ENCODE measurements around the gene MAGI1. TPM values are rescaled to one million over a fixed set of nuclear protein-coding genes. Genes with fewer than 3 reads are reported as not detected.

The MAGI1 gene
- total RNA-seq, 2 donors from 2014 or later, result 23.4 to 41.4 TPM

DNA sequence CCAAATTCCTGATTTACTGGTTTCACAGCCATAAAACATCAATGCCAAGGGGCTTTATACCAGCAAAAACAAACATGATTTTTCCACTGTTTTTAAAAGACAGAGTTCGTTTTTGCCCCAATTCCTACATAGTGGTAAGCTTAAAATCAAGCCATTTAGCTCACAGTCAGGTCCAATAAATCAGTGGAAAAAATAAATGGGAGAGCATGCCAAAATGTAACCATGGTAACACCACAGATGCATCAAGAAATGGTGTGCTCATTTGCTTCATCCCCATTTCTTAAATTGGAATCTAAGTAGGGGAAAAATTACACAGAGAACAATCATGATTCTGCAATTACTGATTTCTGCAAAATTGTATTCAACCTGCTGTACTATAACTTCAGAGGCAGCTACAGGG, 418.8 kb downstream of the MAGI1 start:
- Histone ChIP-seq H3K27me3 (no peaks in the 10 kb centered on the region), H3K27ac (no peak overlapping the region), H3K36me3 (no peaks in the 10 kb centered on the region), H3K4me3 (no peak overlapping the region), H3K9me3 (no peaks in the 10 kb centered on the region), H3K4me1 (no peaks in the 10 kb centered on the region), H3K9ac (ENCODE audit: low read depth in 2 of 2, low read length in 2 of 2) (no peak overlapping the region)
- DNase-seq, result no peak
- intact Hi-C loops (cut with DNase I), result no loop called here
- TF ChIP-seq, protein P1, sequence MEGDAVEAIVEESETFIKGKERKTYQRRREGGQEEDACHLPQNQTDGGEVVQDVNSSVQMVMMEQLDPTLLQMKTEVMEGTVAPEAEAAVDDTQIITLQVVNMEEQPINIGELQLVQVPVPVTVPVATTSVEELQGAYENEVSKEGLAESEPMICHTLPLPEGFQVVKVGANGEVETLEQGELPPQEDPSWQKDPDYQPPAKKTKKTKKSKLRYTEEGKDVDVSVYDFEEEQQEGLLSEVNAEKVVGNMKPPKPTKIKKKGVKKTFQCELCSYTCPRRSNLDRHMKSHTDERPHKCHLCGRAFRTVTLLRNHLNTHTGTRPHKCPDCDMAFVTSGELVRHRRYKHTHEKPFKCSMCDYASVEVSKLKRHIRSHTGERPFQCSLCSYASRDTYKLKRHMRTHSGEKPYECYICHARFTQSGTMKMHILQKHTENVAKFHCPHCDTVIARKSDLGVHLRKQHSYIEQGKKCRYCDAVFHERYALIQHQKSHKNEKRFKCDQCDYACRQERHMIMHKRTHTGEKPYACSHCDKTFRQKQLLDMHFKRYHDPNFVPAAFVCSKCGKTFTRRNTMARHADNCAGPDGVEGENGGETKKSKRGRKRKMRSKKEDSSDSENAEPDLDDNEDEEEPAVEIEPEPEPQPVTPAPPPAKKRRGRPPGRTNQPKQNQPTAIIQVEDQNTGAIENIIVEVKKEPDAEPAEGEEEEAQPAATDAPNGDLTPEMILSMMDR (IDR thresholded peaks at IDR 0.05), result no peak

DNA sequence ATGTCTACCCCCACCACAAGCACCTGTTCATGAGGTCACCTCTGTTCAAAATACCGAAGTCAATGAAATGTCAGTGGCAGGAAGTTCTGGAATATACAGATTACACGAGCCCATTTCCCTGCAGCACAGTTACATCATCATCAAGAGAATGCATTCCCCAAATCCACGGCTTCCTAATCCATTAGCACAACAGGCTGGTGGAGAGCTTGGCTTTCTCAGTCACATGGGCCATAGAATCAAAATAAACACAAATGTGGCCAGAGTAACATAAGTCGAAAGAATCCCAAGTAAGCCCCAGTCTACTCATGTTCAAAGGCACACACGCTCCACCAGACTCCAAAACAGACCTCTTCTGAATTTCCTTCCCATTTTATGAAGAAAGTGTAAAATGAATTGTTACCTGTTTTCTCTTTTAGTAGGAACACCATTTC, 419.3 kb downstream of the MAGI1 start:
- intact Hi-C loops (cut with DNase I), result no loop called here
- Histone ChIP-seq H3K4me3 (no peak overlapping the region), H3K27ac (no peak overlapping the region), H3K9me3 (no peaks in the 10 kb centered on the region), H3K36me3 (no peaks in the 10 kb centered on the region), H3K27me3 (no peaks in the 10 kb centered on the region), H3K9ac (ENCODE audit: low read depth in 2 of 2, low read length in 2 of 2) (no peak overlapping the region), H3K4me1 (no peaks in the 10 kb centered on the region)
- no peak for DNase-seq
- TF ChIP-seq, protein P1 (IDR thresholded peaks at IDR 0.05), result no peak

DNA sequence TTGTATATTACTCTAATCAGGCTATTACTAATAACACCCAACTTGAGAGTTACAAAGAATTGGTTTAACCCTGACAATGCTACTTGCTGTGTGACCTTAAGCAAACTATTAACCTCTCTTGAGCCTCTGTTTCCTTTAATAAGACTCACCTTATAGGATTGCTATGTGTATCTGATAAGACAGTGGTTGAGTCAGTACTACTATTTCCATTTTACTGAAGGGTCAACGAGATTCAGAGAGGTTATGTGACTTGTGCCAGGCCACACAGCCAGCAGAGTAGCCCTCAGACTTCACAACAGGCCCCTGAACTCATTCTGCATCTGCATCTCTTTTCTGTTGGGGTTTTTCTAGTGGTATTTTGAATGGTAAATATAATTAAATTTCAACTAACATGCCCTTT, 420.1 kb downstream of the MAGI1 start:
- TF ChIP-seq, protein P1 (IDR thresholded peaks at IDR 0.05), result no peak
- H3K9ac ChIP-seq (ENCODE audit: low read depth in 2 of 2, low read length in 2 of 2), result no peak overlapping the region
- H3K27me3 ChIP-seq, result no peaks in the 10 kb centered on the region
- no peaks in the 10 kb centered on the region for H3K9me3 ChIP-seq
- H3K36me3 ChIP-seq, result no peaks in the 10 kb centered on the region
- no peak for DNase-seq
- H3K27ac ChIP-seq, result no peak overlapping the region
- no peaks in the 10 kb centered on the region for H3K4me1 ChIP-seq
- no peak overlapping the region for H3K4me3 ChIP-seq
- intact Hi-C loops (cut with DNase I), result no loop called here

DNA sequence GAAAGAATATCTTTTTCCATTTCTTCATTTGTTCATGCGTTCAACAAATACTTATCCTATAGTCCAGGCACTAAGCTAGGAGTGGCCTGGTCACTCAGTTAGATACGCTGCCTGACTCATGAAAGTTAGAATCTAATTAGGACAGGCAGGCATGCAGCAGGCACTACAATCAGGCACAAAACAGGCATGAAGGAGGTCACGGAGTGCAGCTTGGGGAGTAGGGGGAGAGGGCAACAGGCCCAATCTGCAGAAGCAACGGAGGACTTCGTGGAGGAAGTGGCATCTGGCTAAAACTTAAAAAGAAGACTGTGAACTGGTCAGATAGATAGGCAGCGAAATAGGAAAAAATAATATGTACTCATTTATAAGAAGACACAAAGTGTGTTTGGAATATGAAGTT, 420.9 kb downstream of the MAGI1 start:
- H3K27ac ChIP-seq, result no peak overlapping the region
- no peaks in the 10 kb centered on the region for H3K27me3 ChIP-seq
- H3K9me3 ChIP-seq, result no peaks in the 10 kb centered on the region
- no peak overlapping the region for H3K9ac ChIP-seq (ENCODE audit: low read depth in 2 of 2, low read length in 2 of 2)
- TF ChIP-seq, protein P1 (IDR thresholded peaks at IDR 0.05), result no peak
- intact Hi-C loops (cut with DNase I), result no loop called here
- H3K4me3 ChIP-seq, result no peak overlapping the region
- no peaks in the 10 kb centered on the region for H3K36me3 ChIP-seq
- H3K4me1 ChIP-seq, result no peaks in the 10 kb centered on the region
- DNase-seq, result no peak

DNA sequence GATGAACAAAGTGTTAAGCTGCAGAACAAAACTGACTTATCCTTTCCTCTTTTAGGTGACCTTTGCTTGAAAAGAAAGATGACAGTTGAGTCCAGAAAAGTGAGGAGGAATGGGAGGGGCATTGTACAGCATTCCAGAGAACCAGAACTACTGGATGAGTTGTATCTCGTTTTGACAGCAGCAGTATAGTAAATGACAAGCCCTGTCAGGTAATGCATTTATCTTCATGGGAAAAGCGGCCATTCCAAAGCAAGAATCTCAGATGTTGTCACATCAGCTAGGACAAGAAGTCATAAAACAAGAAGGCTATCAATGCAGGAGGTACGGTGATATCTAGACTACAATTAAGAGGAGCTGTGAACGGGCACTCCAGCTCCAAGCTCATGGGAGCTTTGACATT, 421.5 kb downstream of the MAGI1 start:
- H3K4me1 ChIP-seq, result no peaks in the 10 kb centered on the region
- no peaks in the 10 kb centered on the region for H3K9me3 ChIP-seq
- H3K27ac ChIP-seq, result no peak overlapping the region
- intact Hi-C loops (cut with DNase I), result no loop called here
- no peaks in the 10 kb centered on the region for H3K36me3 ChIP-seq
- H3K27me3 ChIP-seq, result no peaks in the 10 kb centered on the region
- no peak overlapping the region for H3K9ac ChIP-seq (ENCODE audit: low read depth in 2 of 2, low read length in 2 of 2)
- no peak for DNase-seq
- TF ChIP-seq, protein P1 (IDR thresholded peaks at IDR 0.05), result no peak
- no peak overlapping the region for H3K4me3 ChIP-seq

DNA sequence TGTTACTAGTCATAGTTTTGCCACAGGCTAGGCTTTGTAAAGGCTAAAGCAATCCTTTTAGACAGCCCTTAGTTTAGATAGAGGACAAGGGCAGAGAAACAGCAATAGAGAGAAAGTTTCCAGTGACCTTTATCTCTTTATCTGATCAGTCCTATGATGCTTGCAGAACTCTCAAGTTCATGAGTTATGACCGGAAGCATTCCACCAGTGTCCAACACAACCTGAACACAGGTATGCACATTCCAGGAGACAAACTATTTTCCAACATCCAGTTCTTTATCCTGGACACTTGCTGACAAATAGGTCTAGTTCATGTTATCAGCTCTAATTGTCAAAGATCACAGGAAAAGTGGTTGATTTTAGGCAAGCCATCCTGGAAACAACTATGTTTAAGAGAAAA, 422.2 kb downstream of the MAGI1 start:
- TF ChIP-seq, protein P1 (IDR thresholded peaks at IDR 0.05), result no peak
- Histone ChIP-seq H3K9me3 (no peaks in the 10 kb centered on the region), H3K4me3 (no peak overlapping the region), H3K9ac (ENCODE audit: low read depth in 2 of 2, low read length in 2 of 2) (no peak overlapping the region), H3K27ac (no peak overlapping the region), H3K27me3 (no peaks in the 10 kb centered on the region), H3K36me3 (no peaks in the 10 kb centered on the region), H3K4me1 (no peaks in the 10 kb centered on the region)
- intact Hi-C loops (cut with DNase I), result no loop called here
- no peak for DNase-seq

Data from colonic mucosa (tissue), 4 donors.